IMR-90 (cell line): ENCODE measurements around the gene PRKG2. TPM values are rescaled to one million over a fixed set of nuclear protein-coding genes. Genes with fewer than 3 reads are reported as not detected.

Source experiments
- CTCF ChIP-seq: conservative IDR thresholded peaks from 2 replicates; pipeline ENCODE4 v1.5.1; 2012; ENCODE audit warnings: mild to moderate bottlenecking, low read depth, low read length, improper control_type of control experiment
- MAZ ChIP-seq: IDR thresholded peaks from 2 replicates; pipeline ENCODE4 v1.6.1; 2012; ENCODE audit warnings: low read depth, mild to moderate bottlenecking, low read length, improper control_type of control experiment, moderate library complexity, borderline replicate concordance
- RFX5 ChIP-seq: IDR thresholded peaks from 2 replicates; pipeline ENCODE4 v1.8.0; 2012; ENCODE audit warnings: low read depth, mild to moderate bottlenecking, low read length, moderate library complexity
- polyA plus RNA-seq, 3 experiments: library from polyadenylated mRNA; depleted of rRNA; stranded (reverse); fragments of >200 nt; gene quantifications; 2 replicates each; pipeline ENCODE4 v1.2.3, GENCODE V29; 2012; ENCODE audit warnings: low replicate concordance in 1 of 3
- total RNA-seq: library from RNA; depleted of rRNA; stranded (reverse); fragments of >200 nt; gene quantifications from 2 replicates; pipeline ENCODE4 v1.2.3, GENCODE V29; 2012

Gene PRKG2
- total and polyA plus RNA-seq, 2 of the 4 experiments (the other 2 are of a cell fraction): 0.44 to 2.0 TPM

- TF ChIP-seq MAZ (no peak), RFX5 (no peak), CTCF (peak; percentile 81)
These were observed 174.9 kb downstream of the PRKG2 start (continued) for GRCh38 chr4:81040012-81040659.
